CD4-positive, alpha-beta T cell treated with Interleukin-15 for 4 hours (primary cell): ENCODE data around the gene SPOP.
A peak's percentile ranks its signal among the peaks of the same experiment; 100 is the strongest.
"Not testable (repeated sequence)": the region's sequence is repeated elsewhere in the genome, so short reads cannot be mapped to it uniquely, and the experiment has no call there.

Experiments
- DNase-seq: peaks from one replicate; pipeline ENCODE4 v3.0.0-alpha.2; 2020; ENCODE audit warnings: low spot score

Gene SPOP

GRCh38 chr17:49677933-49678847 lies at the start of gene SPOP:
SPOP (minus strand) TSS chr17:49678097; CDS start chr17:49622810, 55,287 bp downstream.
- DNase-seq = peak; percentile 99

- DNase-seq = no peak
Observed at GRCh38 chr17:49727380-49727779, 49.5 kb upstream of the SPOP start.

- no peak for DNase-seq
Observed at GRCh38 chr17:49725452-49726130, 47.7 kb upstream of the SPOP start.

DNA sequence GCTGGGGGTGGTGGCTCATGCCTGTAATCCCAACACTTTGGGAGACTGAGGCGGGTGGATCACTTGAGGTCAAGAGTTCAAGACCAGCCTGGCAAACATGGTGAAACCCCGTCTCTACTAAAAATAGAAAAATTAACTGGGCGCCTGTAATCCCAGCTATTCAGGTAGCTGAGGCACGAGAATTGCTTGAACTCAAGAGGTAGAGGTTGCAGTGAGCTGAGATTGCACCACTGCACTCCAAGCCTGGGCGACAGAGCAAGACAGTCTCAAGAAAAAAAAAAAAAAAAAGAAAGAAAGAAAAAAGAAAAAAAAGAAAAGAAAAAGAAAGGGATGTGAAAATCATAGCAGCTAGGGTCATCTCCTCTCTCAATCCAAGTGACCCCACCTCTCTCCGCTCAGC lies 46.7 kb upstream of the SPOP start:
- not testable (repeated sequence) for DNase-seq

- no peak for DNase-seq
Observed at GRCh38 chr17:49723423-49723822, 45.5 kb upstream of the SPOP start.

DNA sequence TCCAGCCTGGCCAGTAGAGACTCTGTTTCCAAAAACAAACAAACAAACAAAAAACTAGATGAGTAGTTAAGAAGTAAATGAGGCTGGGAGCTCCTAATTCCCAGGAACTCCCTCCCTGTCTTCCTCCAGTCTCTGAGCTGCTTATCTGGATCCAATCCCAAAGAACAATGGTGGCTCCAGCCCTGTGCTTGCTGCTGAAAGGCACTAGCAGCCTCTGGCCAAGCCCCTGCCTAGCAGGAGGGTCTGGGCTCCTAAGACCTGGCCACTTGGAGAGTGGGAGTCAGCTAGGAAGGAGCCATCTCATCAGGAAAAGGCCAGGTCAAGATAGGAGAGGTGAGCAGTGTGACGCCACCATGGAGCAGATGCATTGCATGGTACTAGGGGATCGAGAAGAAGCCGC lies 44.2 kb upstream of the SPOP start:
- DNase-seq = no peak

GRCh38 chr17:49717371-49717861 lies 39.5 kb upstream of the SPOP start:
- DNase-seq = peak; percentile 52

DNA sequence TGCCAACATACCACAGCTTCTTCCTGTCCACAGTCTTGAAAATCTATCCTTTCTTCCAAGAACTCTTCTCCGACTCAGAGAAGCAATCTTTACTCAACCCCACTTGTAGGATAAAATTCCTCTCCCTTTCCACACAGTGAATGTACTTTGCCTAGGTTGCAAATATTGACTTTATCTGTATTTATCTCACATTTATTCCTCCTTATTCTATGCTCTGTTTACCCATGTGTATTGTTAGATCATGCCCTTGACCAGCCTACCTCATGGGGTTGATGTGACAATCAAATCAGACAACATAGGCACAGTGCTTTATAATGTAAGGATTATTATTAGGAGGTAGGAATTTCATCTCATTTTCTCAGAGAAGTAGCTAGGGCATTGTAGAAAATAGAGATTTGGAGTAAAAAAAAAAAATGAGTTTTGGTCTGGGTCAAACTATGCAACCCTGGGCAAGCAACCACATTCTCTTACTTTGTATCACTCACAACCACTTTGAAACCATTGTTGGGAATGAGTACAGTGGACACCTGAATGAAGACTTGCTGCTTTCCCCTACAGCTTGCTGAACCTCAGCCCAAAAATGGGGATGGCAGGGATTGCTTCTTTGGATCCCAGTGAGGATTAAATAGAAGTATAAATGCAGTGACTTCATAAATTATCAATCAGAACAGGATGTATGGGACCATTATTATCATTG lies 38.9 kb upstream of the SPOP start:
- no peak for DNase-seq

DNA sequence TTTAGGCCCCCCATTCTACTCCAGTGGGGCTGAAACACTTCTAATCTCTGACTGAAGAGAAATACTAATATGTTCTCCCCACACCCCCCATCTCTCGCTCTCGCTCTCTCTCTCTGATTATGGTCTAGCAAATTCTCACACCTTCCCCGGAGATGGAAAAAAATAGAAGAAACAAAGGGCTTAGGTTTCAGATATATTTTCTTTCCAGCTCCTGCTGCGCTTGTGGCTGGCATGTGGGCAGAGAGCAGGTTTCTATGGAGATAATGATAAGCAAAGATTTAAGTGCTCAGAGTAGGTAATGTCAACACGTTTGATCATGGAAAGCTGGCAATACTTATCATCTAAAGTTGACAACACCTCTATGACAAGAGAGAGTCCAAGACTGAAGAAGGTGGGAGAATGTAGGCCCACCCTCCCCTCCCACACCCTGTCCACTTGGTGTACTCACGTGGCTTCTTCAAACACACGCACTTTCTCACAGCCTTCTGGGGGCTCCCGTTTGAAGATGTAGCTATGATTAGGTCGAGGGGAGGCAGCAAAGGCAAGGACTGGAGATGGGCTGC lies 37.9 kb upstream of the SPOP start:
- peak; percentile 80 for DNase-seq

DNA sequence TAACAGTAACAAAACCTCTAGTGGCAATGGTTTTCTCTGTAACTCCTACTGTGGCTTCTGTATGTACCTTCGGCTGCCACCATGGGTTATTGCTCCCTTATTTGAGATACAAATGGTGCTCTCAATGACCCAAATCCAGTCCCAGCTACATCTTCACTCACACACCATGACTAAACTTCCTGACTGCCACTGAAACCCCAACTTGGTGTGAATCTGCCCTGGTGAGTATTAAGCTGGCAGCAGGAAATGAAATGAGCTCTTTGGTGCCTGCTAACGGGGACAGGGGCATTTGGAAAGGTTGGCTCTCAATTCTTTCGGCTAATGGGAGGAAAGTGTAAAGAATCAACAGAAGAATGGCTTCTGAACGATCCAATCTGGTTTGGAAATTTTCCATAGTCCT lies 37.3 kb upstream of the SPOP start:
- DNase-seq = peak; percentile 82

DNA sequence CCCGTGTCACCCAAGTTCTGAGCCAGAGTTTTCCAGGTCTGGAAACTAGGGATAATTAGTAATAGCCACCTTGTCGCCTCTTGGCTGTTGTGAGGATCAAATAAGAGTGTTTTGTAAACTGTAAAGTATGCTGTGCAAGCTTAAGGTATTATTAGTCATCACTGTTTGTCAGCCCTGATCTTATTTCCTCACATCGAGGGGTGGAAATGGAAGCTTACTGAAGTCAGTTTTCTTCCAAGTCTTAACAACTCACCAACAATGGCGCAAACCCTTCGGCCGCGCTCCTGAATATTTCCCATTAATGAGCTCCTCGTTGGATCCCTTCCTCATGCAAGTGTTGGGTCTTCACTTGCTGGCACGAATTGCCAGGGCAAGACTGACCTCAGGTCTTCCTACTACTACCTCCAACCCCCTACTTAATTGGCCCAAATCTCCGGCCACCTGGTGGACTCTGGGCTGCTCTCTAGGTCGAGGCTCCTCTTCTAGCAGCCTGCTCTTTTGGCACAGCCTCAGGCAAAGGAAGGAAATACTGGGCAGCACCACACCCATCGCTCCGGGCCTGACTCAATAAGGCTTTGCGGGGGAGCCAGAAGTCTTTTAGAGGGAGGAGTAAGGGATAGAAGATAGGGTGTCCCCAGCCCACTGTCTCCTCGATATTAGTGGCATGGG lies 30.8 kb upstream of the SPOP start:
- peak; percentile 31 for DNase-seq

DNA sequence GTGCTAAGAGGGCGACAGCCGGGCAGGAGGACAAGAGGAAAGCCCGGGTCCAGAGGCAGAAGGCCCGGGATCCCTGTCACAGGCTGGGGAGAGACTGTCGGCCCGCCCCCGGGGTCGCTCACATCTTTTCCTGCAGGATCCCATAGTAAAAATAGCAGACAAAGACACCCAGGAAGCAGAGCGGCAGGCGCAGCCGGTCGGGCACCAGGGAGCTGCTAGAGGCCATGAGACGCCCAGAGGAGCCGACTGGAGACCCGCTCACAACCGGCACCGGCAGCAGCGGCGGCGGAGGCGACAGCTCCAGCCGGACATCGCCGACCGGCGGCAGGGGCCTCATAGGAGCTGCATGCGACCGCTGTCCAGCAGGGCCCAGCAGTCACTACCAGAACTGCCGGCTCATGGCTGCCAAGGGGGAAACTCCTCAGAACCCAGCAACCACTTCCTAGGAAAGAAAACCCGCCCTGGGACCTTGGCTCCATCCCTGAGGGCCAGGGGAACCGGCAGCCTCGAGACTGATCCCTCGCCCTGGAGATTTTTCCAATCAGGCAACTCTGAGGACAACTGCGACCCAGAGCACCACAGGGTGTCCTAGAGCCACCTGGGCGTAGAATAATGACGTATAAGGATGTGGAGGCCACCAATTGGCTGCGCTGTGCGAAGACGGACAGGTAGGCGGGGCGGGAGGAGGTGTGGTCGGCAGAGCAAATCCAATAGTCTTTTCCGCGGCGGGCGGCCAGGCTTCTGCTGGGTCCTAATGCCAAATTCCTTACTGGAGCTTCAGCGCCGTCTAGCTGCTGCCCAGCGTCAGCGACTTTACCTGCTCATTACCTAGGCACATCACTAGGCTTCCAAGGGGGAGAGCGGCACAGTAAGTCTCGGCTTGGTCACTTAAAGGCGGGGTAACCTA lies 30.0 kb upstream of the SPOP start, which contains the start of gene SLC35B1:
TSS of gene SLC35B1 (minus strand) at position 357 of the 907 bp plus-strand sequence. CDS start at position 226, 131 bp downstream.
- DNase-seq = peak; percentile 98

DNA sequence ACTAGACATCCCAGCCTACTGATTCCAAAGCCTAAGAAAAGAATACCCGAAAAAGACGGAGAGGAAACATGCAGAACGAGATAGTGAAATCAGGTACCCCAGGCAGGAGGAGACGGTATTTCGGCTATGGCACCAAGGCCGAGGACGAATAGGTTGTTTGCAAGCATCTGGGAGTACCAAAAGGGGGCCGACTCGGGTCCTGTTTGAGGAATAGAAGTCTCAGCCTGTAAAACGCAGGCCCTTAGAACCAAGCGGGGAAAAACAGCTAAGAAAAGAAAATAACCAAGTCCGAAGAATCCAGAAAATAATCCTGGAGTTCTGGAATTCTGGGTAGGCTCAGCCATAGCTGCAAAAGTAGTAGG lies 29.3 kb upstream of the SPOP start:
- peak; percentile 34 for DNase-seq

DNA sequence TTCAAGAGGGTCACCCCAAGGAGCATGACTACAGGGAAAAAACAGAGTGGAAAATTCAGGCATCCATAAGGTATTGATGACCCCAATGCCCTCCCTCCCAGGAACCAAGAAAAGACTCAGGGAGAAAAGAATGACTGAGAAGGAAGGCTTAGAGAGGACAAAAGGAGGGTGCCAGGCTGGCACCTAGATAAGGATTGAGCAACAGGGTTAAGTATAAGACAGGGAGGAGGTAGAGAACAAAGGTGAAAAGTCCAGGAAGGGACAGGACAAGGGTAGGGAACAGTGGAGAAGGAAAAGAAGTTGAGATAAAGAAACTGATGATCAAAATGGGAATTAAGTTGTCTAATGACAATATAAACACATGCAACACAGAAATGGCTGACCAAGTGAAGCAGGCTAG lies 27.4 kb upstream of the SPOP start:
- no peak for DNase-seq

DNA sequence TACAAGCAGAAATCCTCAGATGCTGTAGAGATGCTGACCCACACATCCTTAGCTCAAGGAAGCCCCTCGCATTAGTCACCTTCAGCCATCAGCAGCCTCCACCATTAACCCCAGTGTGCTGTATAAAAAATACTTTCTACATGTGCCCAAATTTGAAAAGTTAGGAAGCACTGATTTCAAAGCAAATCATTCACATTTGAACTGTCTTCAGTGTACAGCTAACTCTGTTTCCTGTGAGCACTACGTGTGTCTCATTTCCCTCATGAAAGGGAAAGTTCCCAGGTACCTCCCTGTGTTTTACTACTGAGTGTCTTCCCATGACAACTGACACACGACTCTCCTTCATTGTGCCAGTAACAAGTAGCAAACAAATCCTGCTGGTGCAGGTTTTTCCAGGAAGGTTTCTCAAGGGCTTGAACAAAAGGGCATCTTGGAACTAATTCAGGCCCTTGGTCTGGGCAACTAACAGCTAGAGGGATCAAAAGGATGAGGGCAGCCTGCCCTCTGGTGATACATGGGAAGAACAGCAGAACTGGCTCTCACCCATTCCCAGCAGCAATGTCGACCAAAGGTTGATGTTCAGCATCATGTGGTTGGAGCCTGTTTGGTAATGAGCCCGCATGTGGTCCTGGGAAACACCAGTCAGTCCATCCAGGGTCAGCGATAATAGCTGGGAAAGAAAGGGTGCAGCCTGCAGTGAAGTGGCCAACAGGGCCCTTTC lies 25.8 kb upstream of the SPOP start:
- no peak for DNase-seq

GRCh38 chr17:49700960-49701359 lies 23.1 kb upstream of the SPOP start:
- DNase-seq = no peak

GRCh38 chr17:49699966-49700575 lies 22.2 kb upstream of the SPOP start:
- no peak for DNase-seq

DNA sequence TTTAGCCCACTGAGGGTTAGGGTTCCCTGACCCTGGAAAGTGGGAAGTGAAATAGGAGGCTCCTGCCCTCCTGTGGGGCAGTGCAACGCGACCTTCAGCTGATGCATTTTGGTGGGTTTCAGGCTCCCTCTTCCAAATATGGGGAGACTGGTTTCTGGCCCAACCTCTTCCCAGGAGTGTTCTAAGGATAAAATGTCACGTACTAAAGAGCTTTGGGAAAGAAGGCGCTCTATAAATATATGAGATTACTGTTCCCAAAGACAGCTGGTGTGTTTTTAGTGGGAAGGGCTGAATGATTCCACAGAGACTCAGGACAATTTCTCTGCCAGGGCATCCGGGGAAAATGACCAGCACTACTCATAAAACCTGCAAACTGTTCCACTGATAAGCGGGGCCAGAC lies 20.1 kb upstream of the SPOP start:
- no peak for DNase-seq

- DNase-seq = peak; percentile 73
Observed at GRCh38 chr17:49696233-49696761, 18.4 kb upstream of the SPOP start.
